Measurements from ENCODE around the gene RBM44.
"Not testable (repeated sequence)": the region's sequence is repeated elsewhere in the genome, so short reads cannot be mapped to it uniquely, and the experiment has no call there.

The RBM44 gene

GRCh38 chr2:237757616-237758015 lies 41.0 kb upstream of the RBM44 start:
- Histone ChIP-seq H3K9me3 (ENCODE audit: low read depth, low read length) (no peaks in the 10 kb centered on the region), H3K9ac (ENCODE audit: insufficient read length) (no peak overlapping the region), H3K36me3 (ENCODE audit: insufficient read depth, low read length) (peaks cover 44% of the 10 kb centered on the region), H3K27ac (no peak overlapping the region), H3K4me3 (no peak overlapping the region)
- TF ChIP-seq POLR2AphosphoS5 (IDR thresholded peaks at IDR 0.05; ENCODE audit: borderline replicate concordance, low read depth, low read length) (no peak), FOXP2 (optimal IDR thresholded peaks at IDR 0.05; ENCODE audit: control extremely low read depth, extremely low read length, insufficient read depth) (no peak), EZH2 (IDR thresholded peaks at IDR 0.05) (no peak)
- no peak for DNase-seq (ENCODE audit: low read depth, low spot score)

GRCh38 chr2:237758185-237758584 lies 40.4 kb upstream of the RBM44 start:
- no peak for DNase-seq (ENCODE audit: low read depth, low spot score)
- no peak overlapping the region for H3K9ac ChIP-seq (ENCODE audit: insufficient read length)
- TF ChIP-seq POLR2AphosphoS5 (IDR thresholded peaks at IDR 0.05; ENCODE audit: borderline replicate concordance, low read depth, low read length) (no peak), EZH2 (IDR thresholded peaks at IDR 0.05) (no peak), FOXP2 (optimal IDR thresholded peaks at IDR 0.05; ENCODE audit: control extremely low read depth, extremely low read length, insufficient read depth) (no peak)
- no peak overlapping the region for H3K27ac ChIP-seq
- no peaks in the 10 kb centered on the region for H3K9me3 ChIP-seq (ENCODE audit: low read depth, low read length)
- H3K36me3 ChIP-seq (ENCODE audit: insufficient read depth, low read length): peaks cover 39% of the 10 kb centered on the region
- H3K4me3 ChIP-seq: no peak overlapping the region

DNA sequence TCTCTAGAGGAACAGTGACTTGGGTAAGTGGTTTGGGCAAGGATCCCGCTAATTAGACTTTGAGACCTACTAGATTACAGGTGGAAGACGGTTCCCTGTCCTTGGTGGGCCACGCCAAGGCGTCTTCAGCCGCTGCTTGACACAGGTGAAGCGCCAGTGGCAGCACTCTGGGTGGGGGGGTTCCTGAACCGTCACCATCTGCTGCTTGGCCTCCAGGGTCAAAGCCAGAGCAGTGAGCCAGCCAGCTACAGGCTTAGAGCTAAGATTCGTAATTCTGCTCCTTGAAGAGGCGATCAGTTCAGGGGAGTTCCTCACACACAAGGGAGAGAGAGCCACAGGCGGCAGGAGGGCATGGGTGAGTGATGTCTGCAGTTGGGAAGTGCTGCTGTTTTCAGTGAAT lies 39.4 kb upstream of the RBM44 start:
- no peak for DNase-seq (ENCODE audit: low read depth, low spot score)
- H3K9me3 ChIP-seq (ENCODE audit: low read depth, low read length): no peaks in the 10 kb centered on the region
- H3K36me3 ChIP-seq (ENCODE audit: insufficient read depth, low read length): peaks cover 32% of the 10 kb centered on the region
- TF ChIP-seq FOXP2 (optimal IDR thresholded peaks at IDR 0.05; ENCODE audit: control extremely low read depth, extremely low read length, insufficient read depth): no peak
- no peak for TF ChIP-seq POLR2AphosphoS5 (IDR thresholded peaks at IDR 0.05; ENCODE audit: borderline replicate concordance, low read depth, low read length)
- TF ChIP-seq EZH2 (IDR thresholded peaks at IDR 0.05): no peak
- H3K27ac ChIP-seq: no peak overlapping the region
- no peak overlapping the region for H3K9ac ChIP-seq (ENCODE audit: insufficient read length)
- no peak overlapping the region for H3K4me3 ChIP-seq

GRCh38 chr2:237760506-237761502 lies 37.8 kb upstream of the RBM44 start:
- no peak overlapping the region for H3K27ac ChIP-seq
- H3K9me3 ChIP-seq (ENCODE audit: low read depth, low read length): no peaks in the 10 kb centered on the region
- TF ChIP-seq FOXP2 (optimal IDR thresholded peaks at IDR 0.05; ENCODE audit: control extremely low read depth, extremely low read length, insufficient read depth) (no peak), EZH2 (IDR thresholded peaks at IDR 0.05) (no peak), POLR2AphosphoS5 (IDR thresholded peaks at IDR 0.05; ENCODE audit: borderline replicate concordance, low read depth, low read length) (no peak)
- peaks cover 19% of the 10 kb centered on the region for H3K36me3 ChIP-seq (ENCODE audit: insufficient read depth, low read length)
- H3K9ac ChIP-seq (ENCODE audit: insufficient read length): no peak overlapping the region
- DNase-seq (ENCODE audit: low read depth, low spot score): no peak
- no peak overlapping the region for H3K4me3 ChIP-seq

- H3K36me3 ChIP-seq (ENCODE audit: insufficient read depth, low read length): peaks cover 11% of the 10 kb centered on the region; the same call in 1 of the 2 replicates
- not testable (repeated sequence) for DNase-seq (ENCODE audit: low read depth, low spot score); H3K9me3 ChIP-seq (ENCODE audit: low read depth, low read length); H3K9ac ChIP-seq (ENCODE audit: insufficient read length); H3K27ac ChIP-seq; H3K4me3 ChIP-seq
These were observed 36.0 kb upstream of the RBM44 start for GRCh38 chr2:237762291-237763182.

- DNase-seq (ENCODE audit: low read depth, low spot score): no peak
- Histone ChIP-seq H3K4me3 (no peak overlapping the region), H3K36me3 (ENCODE audit: insufficient read depth, low read length) (peaks cover 11% of the 10 kb centered on the region; the same call in 1 of the 2 replicates), H3K27ac (no peak overlapping the region), H3K9ac (ENCODE audit: insufficient read length) (no peak overlapping the region), H3K9me3 (ENCODE audit: low read depth, low read length) (no peaks in the 10 kb centered on the region)
- no peak for TF ChIP-seq POLR2AphosphoS5 (IDR thresholded peaks at IDR 0.05; ENCODE audit: borderline replicate concordance, low read depth, low read length)
- TF ChIP-seq FOXP2 (optimal IDR thresholded peaks at IDR 0.05; ENCODE audit: control extremely low read depth, extremely low read length, insufficient read depth): no peak
- TF ChIP-seq EZH2 (IDR thresholded peaks at IDR 0.05): no peak
These were observed 34.8 kb upstream of the RBM44 start for GRCh38 chr2:237763812-237764211.

DNA sequence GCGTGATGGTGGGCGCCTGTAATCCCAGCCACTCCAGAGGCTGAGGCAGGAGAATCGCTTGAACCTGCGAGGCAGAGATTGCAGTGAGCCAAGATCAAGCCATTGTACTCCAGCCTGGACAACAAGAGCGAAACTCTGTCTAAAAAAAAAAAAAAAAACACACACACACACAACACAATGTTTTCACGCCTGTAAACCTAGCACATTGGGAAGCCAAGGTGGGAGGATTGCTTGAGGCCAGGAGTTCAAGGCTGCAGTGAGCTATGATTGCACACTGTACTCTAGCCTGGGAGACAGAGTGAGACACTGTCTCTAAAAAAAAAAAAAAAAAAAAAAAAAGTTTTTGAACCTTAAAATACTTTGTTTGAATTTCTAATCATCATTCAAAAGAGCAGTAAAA lies 33.5 kb upstream of the RBM44 start:
- not testable (repeated sequence) for H3K4me3 ChIP-seq; H3K27ac ChIP-seq; DNase-seq (ENCODE audit: low read depth, low spot score); H3K9ac ChIP-seq (ENCODE audit: insufficient read length); H3K36me3 ChIP-seq (ENCODE audit: insufficient read depth, low read length); H3K9me3 ChIP-seq (ENCODE audit: low read depth, low read length)

DNA sequence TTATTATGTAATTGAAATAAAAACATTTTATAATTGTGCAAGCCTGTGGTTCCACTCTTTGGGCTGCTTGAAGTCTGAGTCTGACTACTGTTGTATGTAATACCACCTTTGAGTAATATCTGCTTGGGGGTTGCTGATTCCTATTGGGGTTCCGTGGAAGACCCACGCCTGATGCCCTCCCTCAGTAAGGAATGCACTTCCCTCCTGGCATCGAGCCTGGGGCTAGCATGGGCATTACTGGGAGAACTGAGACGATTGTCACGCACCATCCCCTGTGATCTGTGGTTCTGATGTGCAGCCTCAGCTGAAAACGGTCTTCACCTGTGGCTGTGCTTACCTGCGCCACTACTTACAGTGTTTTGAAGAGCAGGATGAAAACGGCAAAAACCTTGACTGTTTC lies 32.7 kb upstream of the RBM44 start:
- Histone ChIP-seq H3K4me3 (no peak overlapping the region), H3K27ac (no peak overlapping the region), H3K36me3 (ENCODE audit: insufficient read depth, low read length) (peaks cover 5% of the 10 kb centered on the region; the same call in 1 of the 2 replicates), H3K9ac (ENCODE audit: insufficient read length) (no peak overlapping the region), H3K9me3 (ENCODE audit: low read depth, low read length) (no peaks in the 10 kb centered on the region)
- no peak for TF ChIP-seq FOXP2 (optimal IDR thresholded peaks at IDR 0.05; ENCODE audit: control extremely low read depth, extremely low read length, insufficient read depth)
- TF ChIP-seq POLR2AphosphoS5 (IDR thresholded peaks at IDR 0.05; ENCODE audit: borderline replicate concordance, low read depth, low read length): no peak
- TF ChIP-seq EZH2 (IDR thresholded peaks at IDR 0.05): no peak
- no peak for DNase-seq (ENCODE audit: low read depth, low spot score)
